HT1080 (cell line): ENCODE results near the gene CEP85L. TPM values are rescaled to one million over a fixed set of nuclear protein-coding genes. Genes with fewer than 3 reads are reported as not detected.

Source experiments
- DNase-seq: peaks from one replicate; pipeline ENCODE4 v3.0.0-alpha.2; 2015; ENCODE audit warnings: low read depth
- total RNA-seq: library from RNA; depleted of rRNA; stranded (reverse); fragments of >200 nt; shearing (Covaris generic); gene quantifications from 2 replicates; pipeline ENCODE4 v1.2.3, GENCODE V29; 2014

Gene CEP85L
- total RNA-seq, 1 experiment from 2014 or later = 8.8 TPM

DNA sequence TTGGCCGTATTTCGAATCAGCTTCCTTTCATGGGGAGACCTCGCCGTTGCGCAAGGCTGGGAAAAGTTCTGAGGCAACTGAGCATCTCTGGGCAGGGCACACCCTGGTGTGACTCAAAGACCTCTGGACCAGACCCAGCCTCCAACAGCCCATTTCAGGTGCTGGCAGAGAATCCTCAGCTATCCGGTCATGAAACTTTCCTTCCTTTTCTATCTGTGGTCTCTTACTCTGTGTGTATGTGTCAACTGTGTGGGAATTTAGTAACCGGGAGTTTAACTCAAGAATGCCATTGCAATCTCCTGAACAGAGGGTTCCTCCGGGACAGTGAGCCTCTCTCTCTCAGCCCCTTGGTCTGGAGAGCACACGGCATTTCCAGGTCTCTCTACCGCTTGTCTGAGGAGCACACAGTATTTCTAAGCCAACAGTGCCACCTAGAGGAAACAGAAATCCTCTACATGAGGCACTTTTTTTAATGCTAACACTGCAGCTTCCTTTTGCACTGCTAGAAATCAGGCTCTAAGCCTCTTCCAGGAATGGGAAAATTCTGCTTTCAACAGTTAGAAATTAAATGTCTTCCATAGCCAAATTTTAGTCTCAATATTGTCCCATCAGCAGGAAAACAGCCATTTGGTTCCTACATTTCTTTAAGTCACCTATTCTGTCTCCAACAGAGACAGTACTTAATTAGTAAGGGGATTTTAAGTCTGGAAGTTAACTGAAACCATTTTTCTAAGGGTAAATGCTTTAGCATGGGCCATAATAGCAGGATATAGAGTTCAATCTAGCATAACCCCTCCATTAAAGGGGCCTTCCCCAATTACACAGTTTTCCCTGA lies 70.6 kb downstream of the CEP85L start:
- peak; percentile 64 for DNase-seq

DNA sequence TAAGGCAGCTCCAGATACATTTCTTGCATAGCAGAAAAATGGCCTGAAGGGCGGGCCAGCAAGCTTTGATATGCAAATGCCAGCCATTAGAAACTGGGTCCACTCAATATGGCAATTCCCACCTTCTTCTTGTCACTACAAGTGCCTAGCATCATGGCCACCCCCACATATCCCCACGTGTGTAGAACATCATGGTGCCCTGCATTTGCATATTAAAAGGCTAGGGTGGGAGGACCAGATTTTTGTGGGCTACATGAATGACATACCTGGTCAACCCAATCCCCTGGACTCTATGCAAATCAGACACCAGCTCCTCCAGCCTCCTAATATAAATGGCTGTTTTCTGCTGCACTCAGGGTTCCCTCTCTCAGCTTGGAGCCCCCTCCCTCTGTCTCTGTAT lies 71.6 kb downstream of the CEP85L start:
- no peak for DNase-seq

DNA sequence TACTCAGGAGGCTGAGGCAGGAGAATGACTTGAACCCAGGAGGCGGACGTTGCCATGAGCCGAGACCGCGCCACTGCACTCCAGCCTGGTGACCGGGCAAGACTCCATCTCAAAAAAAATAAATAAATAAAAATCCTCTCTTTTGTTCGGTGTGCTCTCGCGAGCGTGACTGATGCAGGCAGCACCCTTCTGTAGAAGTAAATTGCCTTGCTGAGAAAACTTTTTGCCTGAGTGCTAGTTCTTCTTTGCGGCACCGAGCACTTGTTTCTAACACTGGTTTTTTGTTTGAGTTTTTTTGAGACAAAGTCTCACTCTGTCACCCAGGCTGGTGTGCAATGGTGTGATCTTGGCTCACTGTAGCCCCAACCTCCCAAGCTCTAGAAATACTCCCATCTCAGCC lies 72.8 kb downstream of the CEP85L start:
- no peak for DNase-seq

DNA sequence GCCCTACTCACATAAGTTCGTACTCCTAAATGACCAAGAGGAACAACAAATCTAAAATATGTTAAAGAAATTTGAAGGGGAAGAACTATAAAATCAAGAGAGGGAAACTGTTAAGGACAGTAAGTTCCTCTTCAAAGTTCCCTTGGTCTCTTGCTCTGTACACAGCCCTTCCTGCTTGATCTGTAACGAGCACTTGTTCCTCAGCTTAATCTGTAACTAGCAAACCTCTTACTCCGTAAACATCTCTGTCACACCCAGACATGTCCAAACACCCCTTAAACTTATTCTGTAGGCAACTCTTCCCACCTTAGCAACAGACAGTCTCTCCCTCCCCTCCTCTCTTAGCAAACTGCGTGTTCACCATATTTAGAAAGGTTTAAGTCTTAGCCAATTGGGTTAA lies 73.4 kb downstream of the CEP85L start:
- no peak for DNase-seq

DNA sequence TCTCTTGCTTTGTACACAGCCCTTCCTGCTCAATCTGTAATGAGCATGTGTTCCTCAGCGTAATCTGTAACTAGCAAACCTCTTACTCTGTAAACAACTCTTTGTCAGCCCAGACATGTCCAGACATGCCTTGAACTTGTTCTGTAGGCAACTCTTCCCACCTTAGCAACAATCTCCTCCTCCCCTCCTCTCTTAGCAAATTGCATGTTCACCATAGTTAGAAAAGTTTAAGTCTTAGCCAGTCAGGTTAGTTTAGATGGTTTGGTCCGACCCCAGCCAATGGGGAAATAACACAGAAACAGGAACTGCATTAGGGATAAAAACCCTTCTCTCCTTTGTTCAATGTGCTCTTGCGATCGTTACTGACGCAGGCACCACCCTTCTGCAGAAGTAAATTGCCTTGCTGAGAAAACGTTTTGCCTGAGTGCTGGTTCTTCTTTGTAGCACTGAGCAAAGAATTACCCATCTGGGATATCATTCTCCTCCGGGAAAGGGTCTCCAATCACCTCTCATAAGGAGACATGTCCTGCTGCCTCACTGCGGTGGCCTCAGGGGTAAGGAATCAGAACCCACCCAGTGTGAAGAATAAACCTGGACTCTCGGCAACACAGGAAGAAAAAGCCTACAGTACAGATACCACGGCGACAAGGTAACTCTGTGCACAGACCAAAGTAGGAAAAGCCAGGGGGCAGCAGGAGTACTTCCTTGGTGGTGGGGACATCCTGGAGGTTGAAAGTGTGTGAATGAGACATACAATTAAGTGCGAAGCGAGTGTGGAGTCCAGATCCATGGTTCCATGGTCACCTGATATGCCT lies 77.1 kb downstream of the CEP85L start:
- DNase-seq = peak; percentile 27

DNA sequence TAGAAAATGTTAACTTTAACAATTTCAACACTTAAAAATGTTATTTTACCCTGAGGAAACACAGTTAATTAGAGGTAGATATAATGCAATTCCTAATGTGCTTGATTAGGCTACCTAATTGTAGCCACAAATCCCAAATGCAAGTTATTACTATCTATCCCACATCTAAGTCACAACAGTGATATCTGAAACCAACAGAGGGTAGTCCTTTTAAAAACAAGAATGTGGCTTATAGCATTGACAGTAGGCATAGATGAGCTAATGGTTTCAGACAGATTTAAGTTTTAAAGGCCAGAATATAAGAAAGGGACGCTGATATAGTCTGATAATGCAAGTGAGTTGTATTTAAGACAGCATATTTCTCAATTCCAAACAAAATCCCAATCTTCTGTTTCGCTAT lies 80.3 kb downstream of the CEP85L start:
- DNase-seq = no peak

DNA sequence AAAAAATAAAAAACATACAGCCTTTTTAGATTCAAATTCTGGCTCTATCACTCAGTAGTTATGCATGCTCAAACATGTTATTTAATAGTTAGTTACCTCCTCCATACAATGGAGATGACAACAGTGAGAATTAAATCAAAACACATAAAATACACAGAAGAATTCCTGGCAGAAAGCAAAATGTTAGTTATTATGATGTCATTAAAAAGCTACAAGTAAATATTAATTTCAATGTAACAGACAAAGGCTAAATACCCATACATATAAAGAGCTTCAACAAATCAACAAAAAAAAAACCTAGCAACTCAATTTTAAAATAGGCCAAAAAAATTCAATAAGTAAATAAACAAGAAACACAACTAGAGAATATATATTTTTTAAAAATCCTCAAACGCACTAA lies 81.9 kb downstream of the CEP85L start:
- DNase-seq = no peak

DNA sequence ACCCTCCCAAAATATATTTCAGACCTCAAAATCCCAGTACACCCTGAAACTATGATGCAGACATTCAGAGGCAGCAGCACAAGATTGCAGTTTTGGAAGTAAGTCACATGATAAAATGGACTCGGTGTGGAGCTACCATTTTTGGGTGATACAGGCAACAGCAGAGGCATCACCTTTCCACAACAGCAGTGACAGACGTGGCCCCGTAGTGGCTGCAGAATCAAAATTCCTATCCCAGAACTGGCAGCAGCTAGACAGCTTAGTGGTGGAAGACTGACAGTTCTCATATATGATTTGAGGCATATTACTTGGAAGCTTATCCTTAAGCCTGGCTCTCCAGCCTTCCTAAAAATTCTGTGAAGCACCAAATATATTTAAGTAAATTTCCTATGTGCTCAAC lies 83.4 kb downstream of the CEP85L start:
- no peak for DNase-seq

DNA sequence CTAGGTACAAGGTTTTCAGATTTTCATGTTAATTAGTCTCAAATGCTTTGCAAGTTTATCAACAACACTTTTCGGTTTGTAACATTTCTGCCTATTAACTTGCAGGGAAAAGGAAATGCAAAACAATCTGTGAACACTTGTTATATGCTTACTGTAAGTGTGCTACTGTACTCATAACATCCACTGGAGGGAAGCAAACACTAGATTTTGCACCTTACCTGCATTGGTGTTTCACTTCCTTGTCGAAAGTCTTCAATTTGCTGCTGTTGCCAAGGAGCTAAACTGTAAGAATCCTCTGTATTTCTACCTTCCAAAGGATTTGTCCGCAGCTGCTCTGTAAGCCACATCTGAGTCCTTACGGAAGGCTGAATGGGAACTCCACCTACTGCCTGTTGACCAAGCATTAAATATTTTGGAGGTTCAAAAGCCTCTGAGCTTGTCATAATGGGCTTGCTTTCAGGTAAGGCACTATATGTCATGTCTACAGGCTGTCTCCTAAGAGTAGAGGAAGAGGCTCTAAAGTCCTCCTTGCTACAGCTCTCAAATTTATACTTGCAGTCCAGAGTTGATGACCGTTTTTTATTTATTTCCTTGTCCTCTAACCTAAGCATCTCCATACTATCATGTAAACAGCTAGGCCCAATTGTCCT lies 86.0 kb downstream of the CEP85L start:
- DNase-seq = no peak

DNA sequence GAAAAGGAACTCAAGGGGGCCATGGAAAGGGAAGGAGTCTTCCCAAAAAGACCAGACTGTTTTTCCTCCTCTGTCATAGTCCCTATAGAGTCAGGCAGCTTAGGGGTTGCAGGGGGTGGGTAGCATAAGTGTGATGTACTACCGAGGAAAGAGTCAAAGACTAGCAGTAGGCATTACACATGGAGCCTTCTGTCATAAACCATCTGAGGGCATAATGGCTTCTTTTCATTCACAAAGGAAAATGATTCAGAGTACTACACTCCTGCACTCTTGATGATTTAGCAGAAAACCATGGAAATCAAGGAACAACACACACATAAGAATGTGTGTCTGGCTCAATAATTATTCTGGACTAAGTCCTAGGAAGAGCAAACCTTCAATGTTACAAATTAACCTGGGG lies 88.4 kb downstream of the CEP85L start:
- peak; percentile 49 for DNase-seq

DNA sequence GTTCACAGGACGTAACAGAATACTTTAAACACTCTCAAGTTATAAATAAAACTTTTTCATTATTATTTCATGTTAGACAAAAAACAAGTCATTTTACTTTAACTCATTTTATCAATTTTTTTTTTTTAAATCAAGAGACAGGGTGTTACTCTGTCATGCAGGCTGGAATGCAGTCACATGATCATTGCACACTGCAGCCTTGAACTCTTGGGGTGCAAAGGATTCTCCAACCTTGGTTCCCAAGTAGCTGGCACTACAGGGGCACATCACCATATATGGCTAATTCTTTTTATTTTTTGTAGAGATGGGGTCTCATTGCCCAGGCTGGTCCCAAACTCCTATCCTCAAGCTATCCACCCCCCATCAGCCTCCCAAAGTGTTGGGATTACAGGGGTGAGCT lies 89.1 kb downstream of the CEP85L start:
- no peak for DNase-seq

DNA sequence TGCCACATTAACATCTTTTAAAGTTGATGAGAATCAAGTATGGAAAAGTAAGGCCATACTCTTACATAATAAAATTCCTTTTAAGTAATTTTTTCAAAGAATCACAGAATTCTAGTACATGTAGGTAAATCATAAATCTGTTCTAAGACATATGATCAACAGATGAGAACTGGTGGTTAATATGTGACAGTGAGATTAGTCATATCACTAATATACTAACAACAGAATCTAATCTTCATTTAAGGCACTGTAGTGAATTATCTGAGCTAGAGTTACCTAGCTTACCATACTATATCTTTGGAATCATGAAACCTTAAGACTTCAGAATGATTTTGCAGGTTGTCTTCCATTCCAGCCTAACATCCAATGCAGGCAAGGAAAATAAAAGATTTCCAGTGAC lies 91.7 kb downstream of the CEP85L start:
- DNase-seq = no peak

DNA sequence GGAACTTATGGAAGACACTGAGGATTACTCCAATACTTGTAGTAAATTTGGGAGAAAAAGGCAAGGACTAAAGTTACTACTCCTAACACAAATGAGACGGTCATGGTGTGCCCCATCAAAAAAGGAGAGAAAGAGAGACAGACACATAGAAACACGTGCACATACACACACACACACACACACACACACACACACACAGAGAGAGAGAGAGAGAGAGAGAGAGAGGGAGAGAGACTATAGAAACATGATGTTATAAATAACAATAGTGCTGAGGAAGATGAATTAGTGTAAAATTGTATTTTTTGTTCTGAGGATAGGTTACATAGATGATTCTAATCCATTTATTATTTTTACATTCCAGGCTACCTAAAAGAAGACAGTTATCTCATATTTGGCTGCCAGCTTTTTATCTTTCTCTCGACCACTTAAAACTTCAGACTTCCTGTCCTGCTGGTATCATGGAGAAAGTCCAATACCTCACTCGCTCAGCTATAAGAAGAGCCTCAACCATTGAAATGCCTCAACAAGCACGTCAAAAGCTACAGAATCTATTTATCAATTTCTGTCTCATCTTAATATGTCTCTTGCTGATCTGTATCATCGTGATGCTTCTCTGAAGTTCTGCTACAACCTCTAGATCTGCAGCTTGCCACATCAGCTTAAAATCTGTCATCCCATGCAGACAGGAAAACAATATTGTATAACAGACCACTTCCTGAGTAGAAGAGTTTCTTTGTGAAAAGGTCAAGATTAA lies 92.8 kb downstream of the CEP85L start:
- peak; percentile 36 for DNase-seq

DNA sequence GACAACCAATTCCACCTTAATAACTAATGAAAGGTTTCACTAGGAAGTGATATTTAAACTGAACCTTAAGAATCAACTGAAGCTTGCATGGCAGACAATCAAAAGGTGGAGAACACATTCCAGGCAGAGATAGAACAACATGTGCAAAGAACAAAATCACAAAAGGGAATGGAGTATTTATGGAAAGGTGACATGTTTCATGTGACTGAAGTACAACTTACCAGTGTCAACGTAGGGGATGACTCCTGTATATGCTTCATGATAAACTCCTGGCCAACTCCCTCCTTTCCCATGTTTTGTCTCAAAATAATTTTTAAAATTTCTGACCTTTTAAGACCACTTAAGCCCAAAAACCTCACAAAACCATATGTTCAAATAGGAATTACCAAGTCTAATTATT lies 96.7 kb downstream of the CEP85L start:
- DNase-seq = no peak

DNA sequence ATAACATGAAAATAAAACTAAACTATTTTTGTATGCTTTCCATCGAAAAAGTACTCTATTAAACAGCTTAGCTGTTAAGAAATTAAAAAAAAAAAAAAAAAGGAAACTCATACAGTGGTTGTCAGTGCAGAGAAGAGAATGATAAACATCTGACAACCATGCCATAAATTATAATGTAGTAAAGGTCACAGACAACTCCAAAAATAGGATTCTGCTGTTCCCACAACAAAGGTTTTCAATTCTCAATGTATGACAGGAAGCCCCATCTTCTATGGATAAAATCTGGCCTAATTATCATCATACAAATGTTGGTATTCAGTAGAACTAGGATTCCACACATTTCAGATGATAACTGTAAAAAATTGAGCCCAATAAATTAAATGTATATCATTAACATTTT lies 98.3 kb downstream of the CEP85L start:
- DNase-seq = no peak

DNA sequence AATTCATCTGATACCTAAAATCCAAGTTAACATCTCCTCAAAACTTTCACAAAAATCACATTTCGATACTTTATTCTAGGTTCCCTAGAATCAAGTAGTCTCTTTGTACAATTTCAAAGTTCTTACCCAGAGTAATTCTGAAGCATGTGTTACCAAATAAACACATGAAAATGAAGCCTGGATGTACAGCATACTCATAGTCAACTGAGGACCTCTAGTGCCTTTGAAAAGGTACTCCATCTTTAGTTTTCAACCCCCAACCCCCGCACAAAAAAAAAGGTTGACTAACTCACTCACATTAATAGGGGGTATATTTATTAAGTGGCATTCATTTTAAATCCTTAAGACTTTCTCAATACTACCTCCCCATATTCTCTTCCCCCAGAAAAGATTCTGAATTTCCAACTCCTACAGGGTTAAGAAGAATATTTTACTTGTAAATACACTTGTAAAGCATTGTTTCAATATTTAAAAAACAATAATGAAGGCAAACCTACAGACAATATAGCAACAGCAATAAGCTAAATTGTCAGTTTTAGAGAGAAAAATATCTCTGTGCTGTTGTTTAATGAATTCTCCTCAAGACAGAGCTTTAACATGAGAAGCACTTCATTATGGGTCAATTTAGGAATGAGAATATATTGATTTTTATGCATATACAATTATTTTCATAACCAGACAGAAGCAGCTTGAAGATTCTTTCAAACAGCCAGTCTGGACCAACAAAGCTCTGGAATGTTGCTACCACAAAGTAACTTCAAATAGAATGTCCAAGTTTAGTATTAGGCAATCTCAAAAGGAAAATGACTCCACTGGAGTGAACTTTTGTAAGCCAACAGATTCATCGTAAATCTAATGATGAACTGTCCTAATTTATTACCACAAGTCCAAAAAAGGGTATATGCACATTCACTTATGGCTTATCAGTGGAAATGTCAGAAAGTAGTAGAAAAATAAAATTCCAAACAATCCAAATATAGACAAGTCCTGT lies 100.0 kb downstream of the CEP85L start:
- DNase-seq = peak; percentile 61

DNA sequence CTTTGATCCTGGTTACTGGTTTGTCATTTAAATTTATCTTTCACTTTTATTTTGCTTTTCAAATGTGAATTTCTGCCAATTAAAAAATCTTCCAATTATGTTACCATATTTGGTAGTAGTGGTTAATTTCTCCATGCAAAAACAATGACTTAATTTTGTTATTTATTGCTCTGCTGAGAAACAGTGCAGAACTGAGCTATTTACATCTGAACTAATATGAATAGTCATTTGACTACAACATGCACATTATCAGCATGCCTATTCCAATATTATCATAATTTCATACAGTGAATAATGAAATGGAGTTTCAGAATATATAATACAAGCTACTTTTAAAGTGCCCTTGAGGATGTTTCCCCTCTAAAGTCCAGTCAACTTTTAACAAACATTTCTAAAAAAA lies 102.8 kb downstream of the CEP85L start:
- no peak for DNase-seq

DNA sequence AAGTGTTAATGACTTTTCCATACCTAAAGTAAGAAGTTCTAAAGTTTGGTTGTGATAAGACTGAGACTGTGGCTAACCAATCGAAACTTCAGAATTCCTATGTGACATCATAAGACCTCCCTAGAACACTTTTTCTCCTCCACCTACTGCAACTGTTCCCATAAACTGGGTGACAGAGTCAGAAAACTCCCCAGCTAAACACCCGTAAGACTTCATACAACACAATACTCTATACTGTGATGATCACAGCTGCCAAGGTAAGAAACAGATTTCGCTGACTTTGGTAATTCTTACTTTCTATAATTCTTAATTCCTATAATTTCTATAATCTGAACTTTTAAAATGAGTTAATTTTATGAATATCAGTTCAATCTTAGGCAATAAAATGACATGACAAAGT lies 103.3 kb downstream of the CEP85L start, which contains the start of gene PLN:
TSS of gene PLN (plus strand) at position 161 of the 400 bp plus-strand sequence. CDS start 10,626 bp downstream, outside the sequence.
- DNase-seq = no peak

DNA sequence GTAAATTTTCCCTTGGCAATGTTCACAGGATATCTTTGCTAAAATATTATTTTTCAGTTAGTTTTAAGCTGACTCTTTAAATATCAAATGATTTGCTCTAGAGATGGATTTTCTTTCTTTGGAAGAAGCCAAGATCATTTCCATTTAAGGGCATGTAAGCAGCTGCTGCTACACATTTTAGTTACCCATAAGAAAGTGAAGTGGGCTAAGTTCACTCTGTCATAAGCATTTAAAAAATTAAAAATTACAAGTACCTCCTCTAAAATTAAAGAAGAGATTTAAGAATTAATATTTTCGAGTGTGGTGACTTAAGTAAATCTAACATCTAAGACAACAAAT lies 104.5 kb downstream of the CEP85L start:
- no peak for DNase-seq
